Heart right ventricle (tissue), 16 donors: ENCODE data around the gene EPN3. TPM values are rescaled to one million over a fixed set of nuclear protein-coding genes. Genes with fewer than 3 reads are reported as not detected.
A peak's percentile ranks its signal among the peaks of the same experiment; 100 is the strongest.

Experiments
- ATAC-seq, 8 donors: fragments of 200-7000 bp; cut with Tn5 transposase; one replicate each; pipeline ENCODE4 v1.9.1; 2020; ENCODE audit warnings: mild to moderate bottlenecking in 8 of 8, moderate library complexity in 8 of 8, moderate number of reproducible peaks in 1 of 8
- DNase-seq, 2 donors: peaks; one replicate each; pipeline ENCODE4 v3.0.0-alpha.2; 2020
- H3K27ac ChIP-seq, 10 donors: fragments of 200-600 bp; sonication (generic) in 2 of 10; one replicate each; pipeline versions ENCODE4 v1.5.0 to v1.8.0; 2020 to 2022; ENCODE audit warnings: mild to moderate bottlenecking in 3 of 10
- H3K27me3 ChIP-seq, 7 donors: fragments of 200-600 bp; one replicate each; pipeline ENCODE4 v1.8.0; 2021 to 2022; ENCODE audit warnings: mild to moderate bottlenecking in 2 of 7
- H3K36me3 ChIP-seq, 9 donors: fragments of 200-600 bp; sonication (generic) in 1 of 9; one replicate each; pipeline versions ENCODE4 v1.5.0 to v1.8.0; 2020 to 2022; ENCODE audit warnings: mild to moderate bottlenecking in 2 of 9
- H3K4me1 ChIP-seq, 9 donors: fragments of 200-600 bp; sonication (generic) in 1 of 9; one replicate each; pipeline versions ENCODE4 v1.5.0 to v1.8.0; 2020 to 2022; ENCODE audit warnings: mild to moderate bottlenecking in 4 of 9
- H3K4me3 ChIP-seq, 10 donors: fragments of 200-600 bp; sonication (generic) in 2 of 10; one replicate each; pipeline versions ENCODE4 v1.5.0 to v1.8.0; 2020 to 2022; ENCODE audit warnings: mild to moderate bottlenecking in 7 of 10, moderate library complexity in 2 of 10
- H3K9me3 ChIP-seq, 11 donors: fragments of 200-600 bp in 10 of 11; sonication (generic) in 2 of 11; one replicate each; pipeline versions ENCODE4 v1.5.0 to v1.8.0; 2013 to 2022; ENCODE audit warnings: mild to moderate bottlenecking in 2 of 11, control low read depth in 1 of 11, moderate library complexity in 1 of 11
- CTCF ChIP-seq, 9 donors: fragments of 200-600 bp; sonication (generic) in 2 of 9; IDR thresholded peaks; one replicate each; pipeline versions ENCODE4 v1.5.0 to v1.8.0; 2021 to 2022; ENCODE audit warnings: antibody characterized with exemption in 9 of 9, mild to moderate bottlenecking in 5 of 9, moderate library complexity in 1 of 9
- WGBS, 2 donors: extraction: QIAGEN DNeasy Blood & Tissue Kit; methylation state at CpG; one replicate each; pipeline ENCODE4 v1.1.7; 2013; ENCODE audit warnings: inconsistent platforms in 1 of 2; 5-methylcytosine and 5-hydroxymethylcytosine counted together
- intact Hi-C, 10 donors: fragments of 100-400 bp; cut with DNase I; formaldehyde crosslinking; loops; one replicate each; pipeline versions ENCODE4 v1.11.1 to v1.14.2; 2022
- polyA plus RNA-seq, 2 donors: library from polyadenylated mRNA; stranded (reverse); fragments of 200-250 nt; gene quantifications; one replicate each; pipeline ENCODE4 v1.2.3, GENCODE V29; 2013
- total RNA-seq, 10 donors: library from RNA; stranded (reverse); fragmentation: NEBNext Ultra II Directional in 3 of 10; extraction: Animal tissue kit (Norgen Biotek cat#: 25700) in 3 of 10; gene quantifications; one replicate each; pipeline versions ENCODE4 v1.2.1 to v1.2.4, GENCODE V29; 2021 to 2023
- donor health status: Arrhythmogenic right ventricular cardiomyopathy.
- donor health status: ischemic (EF 13 %, LVEDD 7.1; RV severe dilation, severe dysfunction).
- donor health status: healthy with polysubstance abuse.
- donor health status: DM: no; HTN: yes; CAD: no.
- donor health status: DM: no; HTN: no; CAD: no.
- donor health status: ischemic (EF 25% LVEDD 6.9; RV normal size, moderate dysfunction).
- donor health status: ischemic (EF 25% LVEDD 5.7; RV mildly dilated, moderate dysfunction).
- donor health status: healthy.
- donor health status: DM: yes; HTN: yes; CAD: no.
- donor health status: Ischemic cardiomyopathy.
- donor health status: ischemic (EF 35%, LVEDD 5.7; RV mildly dilated, moderate dysfunction).
- donor health status: nonischemic (EF 11% LVEDD 7.7; RV severe dilation, severe dysfunction).
- donor health status: DM: yes; HTN: yes; CAD: no.
- donor health status: PGD.
- donor health status: ischemic (EF 29% LVEDD 5.4; RV normal size, mild dysfunction).
- donor health status: nonischemic (EF 23%, LVEDD 6.1; RV moderate dilation, normal function).

EPN3 gene
- total and polyA plus RNA-seq, 12 donors, result 3.0 to 21.5 (median 10.1) TPM

GRCh38 chr17:50558581-50558940 lies 26.0 kb downstream of the EPN3 start:
- H3K27ac ChIP-seq, result no peak overlapping the region
- H3K9me3 ChIP-seq, result no peaks in the 10 kb centered on the region
- DNase-seq, result no peak
- no peak for ATAC-seq
- intact Hi-C loops, result loop anchor here in 1 of 10 donors (5.0 kb wide), 1 partner anchor 49 kb away; no protein-coding TSS in a partner anchor
- WGBS, 2 donors, result 19 to 28% methylated on average over 18 of the region's 18 CpGs
- peaks cover 17 to 73% (median 54%) of the 10 kb centered on the region in 7 donors for H3K27me3 ChIP-seq
- H3K4me1 ChIP-seq, result peaks cover 13 to 46% (median 34%) of the 10 kb centered on the region in 9 donors
- H3K36me3 ChIP-seq, result peaks cover 0 to 19% (median 0%) of the 10 kb centered on the region in 9 donors
- H3K4me3 ChIP-seq, result peak overlapping the region in 3 of 10 donors; percentile 57 to 66 (median 60)
- no peak for TF ChIP-seq CTCF (IDR thresholded peaks at IDR 0.05)

DNA sequence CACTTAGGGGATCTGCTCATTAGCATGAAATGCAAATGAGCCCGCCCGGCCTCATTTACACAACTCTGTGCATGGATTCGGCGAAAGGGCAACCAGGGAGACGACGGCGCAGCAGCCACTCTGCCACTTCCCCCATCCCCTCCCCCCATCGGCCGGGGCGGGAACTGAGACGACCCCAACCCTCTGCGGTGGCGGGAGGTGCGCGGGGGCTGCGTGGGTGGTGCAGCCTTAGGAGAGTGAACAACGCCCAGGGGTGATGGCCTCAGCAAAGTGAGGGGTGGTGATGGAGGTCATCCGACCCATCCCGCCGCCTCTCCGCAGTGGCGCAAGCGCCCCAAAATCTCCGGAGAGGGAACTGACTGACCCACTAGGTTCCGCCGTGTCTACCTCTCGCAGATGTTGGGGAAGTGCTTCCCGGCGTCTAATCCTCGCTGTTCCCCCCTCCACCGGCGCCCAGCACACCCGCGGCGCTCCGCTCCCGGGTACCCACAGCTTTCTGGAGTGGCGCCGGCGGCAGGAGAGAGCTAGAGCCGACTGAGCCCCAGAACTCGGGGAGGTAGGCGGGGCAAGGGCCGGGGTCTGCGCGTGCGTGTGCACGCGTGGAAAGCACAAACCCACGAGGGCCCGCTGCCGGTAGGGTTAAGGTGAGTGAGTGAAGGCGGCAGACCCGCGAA lies 26.5 kb downstream of the EPN3 start:
- Histone ChIP-seq H3K4me1 (peaks cover 13 to 47% (median 34%) of the 10 kb centered on the region in 9 donors), H3K9me3 (no peaks in the 10 kb centered on the region), H3K27ac (no peak overlapping the region), H3K27me3 (peaks cover 17 to 77% (median 57%) of the 10 kb centered on the region in 7 donors), H3K4me3 (peak overlapping the region in 8 of 10 donors; percentile 16 to 66 (median 58)), H3K36me3 (peaks cover 0 to 17% (median 0%) of the 10 kb centered on the region in 9 donors)
- no peak for ATAC-seq
- TF ChIP-seq CTCF (IDR thresholded peaks at IDR 0.05), result no peak
- WGBS, 2 donors, result 3 to 4% methylated on average over 55 of the region's 55 CpGs
- no peak for DNase-seq
- intact Hi-C loops, result loop anchor here in 1 of 10 donors (5.0 kb wide), 1 partner anchor 48 kb away; no protein-coding TSS in a partner anchor

DNA sequence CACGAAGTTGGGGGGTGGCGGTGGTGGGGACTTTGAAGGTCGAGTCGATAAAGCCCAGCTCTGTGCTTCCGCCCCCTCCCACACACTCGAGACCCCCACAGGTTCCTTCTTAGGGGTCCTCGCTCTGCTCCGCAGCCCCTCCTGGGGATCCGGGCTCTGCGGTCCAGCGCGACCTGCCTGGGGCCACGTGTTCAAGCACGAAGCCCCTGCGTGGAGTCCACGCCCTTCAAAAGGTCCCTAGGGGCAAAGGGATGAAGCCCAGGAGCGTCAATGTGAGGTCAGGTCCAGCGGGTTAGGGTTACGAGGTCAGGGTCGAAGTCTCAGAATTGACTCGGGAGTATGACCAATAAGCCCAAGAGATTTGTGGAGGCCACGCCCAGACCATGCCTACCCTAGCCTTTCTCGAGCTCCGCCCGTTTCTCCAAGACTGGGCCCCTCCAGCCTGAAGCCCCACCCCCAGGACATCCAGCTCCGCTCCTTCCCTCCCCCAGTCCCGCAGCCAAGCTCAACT lies 27.2 kb downstream of the EPN3 start:
- H3K4me1 ChIP-seq, result peaks cover 13 to 53% (median 38%) of the 10 kb centered on the region in 9 donors
- DNase-seq, result peak; percentile 43 to 53
- WGBS, 2 donors, result 2% methylated on average over 27 of the region's 27 CpGs
- peak in 7 of 8 donors; percentile 24 to 47 (median 42) for ATAC-seq
- TF ChIP-seq CTCF (IDR thresholded peaks at IDR 0.05), result no peak
- peak overlapping the region; percentile 36 to 66 (median 56) for H3K4me3 ChIP-seq
- intact Hi-C loops, result loop anchor here in 2 of 10 donors (5.0 kb wide), 2 partner anchors 43 to 48 kb away; no protein-coding TSS in a partner anchor
- no peaks in the 10 kb centered on the region for H3K9me3 ChIP-seq
- H3K27ac ChIP-seq, result no peak overlapping the region
- peaks cover 17 to 83% (median 59%) of the 10 kb centered on the region in 7 donors for H3K27me3 ChIP-seq
- peaks cover 0 to 15% (median 0%) of the 10 kb centered on the region in 9 donors for H3K36me3 ChIP-seq

DNA sequence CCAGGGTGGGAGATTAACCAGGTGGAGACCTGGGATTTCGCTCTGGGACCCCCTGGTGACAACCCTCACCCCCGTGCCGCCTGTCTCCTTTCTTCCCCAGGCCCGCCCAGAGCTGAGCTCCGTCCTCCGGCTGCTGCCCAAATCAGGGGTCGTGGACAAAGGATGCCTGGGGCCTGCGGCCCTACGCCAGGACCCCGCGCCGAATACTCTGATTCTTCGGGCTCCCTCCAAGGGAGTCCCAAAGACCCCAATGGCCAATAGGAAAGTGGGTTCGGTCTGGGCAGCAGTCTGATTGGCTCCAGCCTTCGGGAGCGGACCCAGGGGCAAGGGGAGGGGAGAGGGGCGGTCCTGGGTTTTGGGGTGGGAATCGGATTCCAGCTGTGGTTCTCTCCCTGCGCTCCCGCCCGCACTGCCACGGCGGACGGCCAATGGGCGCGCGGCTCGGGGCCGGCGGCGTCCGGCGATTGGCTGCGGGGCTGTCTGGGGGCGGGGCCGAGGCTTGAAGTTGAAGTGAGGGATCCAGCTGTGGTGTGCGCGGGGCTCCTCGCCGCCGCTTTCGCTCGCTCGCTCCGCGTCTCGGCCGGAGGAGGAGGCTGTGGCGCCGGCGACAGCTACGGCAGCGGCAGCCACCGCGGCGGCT lies 27.8 kb downstream of the EPN3 start, which contains the start of gene CACNA1G:
Gene CACNA1G, plus strand, starts transcription at position 531 of the 640 bp plus-strand sequence. CDS start 745 bp downstream, outside the sequence.
- Histone ChIP-seq H3K9me3 (no peaks in the 10 kb centered on the region), H3K36me3 (peaks cover 0 to 11% (median 0%) of the 10 kb centered on the region in 9 donors), H3K4me1 (peaks cover 13 to 59% (median 39%) of the 10 kb centered on the region in 9 donors), H3K27ac (no peak within 1 kb of the TSS), H3K27me3 (peaks cover 17 to 89% (median 60%) of the 10 kb centered on the region in 7 donors), H3K4me3 (peak within 1 kb of the TSS; percentile 36 to 66 (median 56))
- TF ChIP-seq CTCF (IDR thresholded peaks at IDR 0.05), result peak in 2 of 9 donors; percentile 19 to 20
- 1% methylated on average over 40 to 56 of the region's 56 CpGs for WGBS, 2 donors
- DNase-seq (peak; percentile 89 to 92), ATAC-seq (peak; percentile 87 to 95 (median 92))
- intact Hi-C loops, result loop anchor here in 1 of 10 donors (5.0 kb wide), 1 partner anchor 42 kb away; no protein-coding TSS in a partner anchor
